NK-92 (cell line): ENCODE results near the gene STARD10.

Experiments used
- DNase-seq: peaks from one replicate; lab custom pipeline; 2025; ENCODE audit not compliant: unreplicated experiment; lab: John Stamatoyannopoulos, UW

STARD10 gene

DNA sequence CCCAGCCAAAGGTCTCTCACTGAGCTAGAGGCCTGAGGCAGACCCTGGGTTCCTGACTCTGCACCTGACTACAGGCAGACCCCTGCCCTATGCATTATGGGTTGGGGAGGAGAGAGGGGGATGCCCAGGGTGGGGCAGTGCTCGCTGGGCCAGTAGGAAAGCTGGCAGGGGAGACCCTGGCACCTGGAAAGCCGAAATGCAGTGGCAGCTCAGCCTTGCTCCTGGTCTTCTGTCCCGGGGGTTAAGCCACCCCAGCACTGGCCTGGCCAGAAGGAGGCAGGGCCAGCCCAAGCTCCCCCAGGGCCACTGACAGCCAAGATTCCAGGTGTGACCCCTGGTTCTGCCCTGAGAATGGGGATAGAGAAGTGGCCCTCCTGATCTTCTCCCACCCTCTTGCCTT is 47.0 kb downstream of the STARD10 start:
- DNase-seq: no peak

DNA sequence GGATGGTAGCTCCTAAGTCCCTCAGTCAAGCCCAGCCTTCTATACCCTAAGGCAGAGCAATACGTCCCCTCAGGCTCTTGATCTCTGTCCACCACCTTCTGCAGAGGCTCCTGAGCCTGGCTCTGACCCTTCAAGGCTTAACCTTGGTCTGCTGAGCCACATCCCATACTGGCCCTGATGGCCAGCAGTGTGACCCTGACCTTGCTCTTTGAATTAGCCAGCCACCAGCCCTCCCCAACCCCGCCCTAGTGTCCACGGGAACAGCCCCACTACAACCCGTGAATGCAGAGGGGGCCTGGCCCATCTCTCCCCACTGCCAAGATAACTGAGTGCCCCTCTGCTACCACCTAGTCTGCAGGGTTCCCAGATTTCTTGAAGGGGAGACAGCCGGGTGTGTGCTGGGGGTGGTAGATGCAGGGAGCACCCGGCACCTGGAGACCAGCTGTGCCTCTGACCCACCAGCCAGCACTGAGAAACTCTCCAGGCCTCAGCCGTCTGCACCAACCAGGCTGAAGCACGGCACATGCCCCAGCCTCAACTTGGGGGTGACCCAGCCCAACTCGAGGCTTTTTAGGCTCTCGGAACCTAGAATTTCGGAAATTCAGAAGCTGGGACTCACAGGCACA is 47.8 kb downstream of the STARD10 start:
- DNase-seq: no peak

DNA sequence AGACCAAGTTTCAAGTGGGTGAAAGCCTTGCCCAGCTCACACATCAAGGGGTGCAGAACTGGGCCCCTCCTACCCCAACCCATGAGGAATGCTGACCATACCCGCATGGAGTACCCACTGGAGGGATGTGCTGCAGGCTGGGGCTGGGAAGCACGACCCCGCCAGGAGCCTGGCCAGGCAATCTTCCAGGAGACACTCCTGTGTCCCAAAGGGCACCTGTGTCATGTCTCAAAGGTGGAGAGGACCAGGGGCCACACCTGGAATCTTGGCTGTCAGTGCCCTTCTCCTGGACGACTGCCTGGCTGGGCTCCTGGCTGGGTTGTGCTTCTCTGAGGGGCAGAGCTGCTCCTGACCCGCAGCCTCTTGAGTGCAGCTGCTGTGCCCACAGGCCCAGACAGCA is 48.3 kb downstream of the STARD10 start:
- DNase-seq: no peak

DNA sequence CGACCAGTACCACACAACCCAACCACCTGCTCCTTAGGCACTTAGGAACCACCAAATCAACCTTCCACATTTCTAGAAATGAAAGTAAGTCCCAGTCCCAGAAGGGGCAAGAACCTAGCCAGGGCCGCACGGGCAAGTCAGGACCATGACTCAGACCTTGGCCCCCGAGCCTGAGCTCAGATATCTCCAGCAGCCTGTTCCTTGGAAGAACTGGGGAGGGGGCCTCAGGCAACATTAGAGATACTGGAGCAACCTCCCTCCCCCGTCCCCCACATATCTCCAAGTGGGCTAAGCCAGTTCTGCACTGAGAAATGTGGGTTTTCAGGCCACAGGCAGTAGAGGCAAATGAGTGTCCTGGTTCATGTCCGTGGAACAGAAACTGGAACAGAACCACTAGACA is 49.4 kb downstream of the STARD10 start:
- no peak for DNase-seq

DNA sequence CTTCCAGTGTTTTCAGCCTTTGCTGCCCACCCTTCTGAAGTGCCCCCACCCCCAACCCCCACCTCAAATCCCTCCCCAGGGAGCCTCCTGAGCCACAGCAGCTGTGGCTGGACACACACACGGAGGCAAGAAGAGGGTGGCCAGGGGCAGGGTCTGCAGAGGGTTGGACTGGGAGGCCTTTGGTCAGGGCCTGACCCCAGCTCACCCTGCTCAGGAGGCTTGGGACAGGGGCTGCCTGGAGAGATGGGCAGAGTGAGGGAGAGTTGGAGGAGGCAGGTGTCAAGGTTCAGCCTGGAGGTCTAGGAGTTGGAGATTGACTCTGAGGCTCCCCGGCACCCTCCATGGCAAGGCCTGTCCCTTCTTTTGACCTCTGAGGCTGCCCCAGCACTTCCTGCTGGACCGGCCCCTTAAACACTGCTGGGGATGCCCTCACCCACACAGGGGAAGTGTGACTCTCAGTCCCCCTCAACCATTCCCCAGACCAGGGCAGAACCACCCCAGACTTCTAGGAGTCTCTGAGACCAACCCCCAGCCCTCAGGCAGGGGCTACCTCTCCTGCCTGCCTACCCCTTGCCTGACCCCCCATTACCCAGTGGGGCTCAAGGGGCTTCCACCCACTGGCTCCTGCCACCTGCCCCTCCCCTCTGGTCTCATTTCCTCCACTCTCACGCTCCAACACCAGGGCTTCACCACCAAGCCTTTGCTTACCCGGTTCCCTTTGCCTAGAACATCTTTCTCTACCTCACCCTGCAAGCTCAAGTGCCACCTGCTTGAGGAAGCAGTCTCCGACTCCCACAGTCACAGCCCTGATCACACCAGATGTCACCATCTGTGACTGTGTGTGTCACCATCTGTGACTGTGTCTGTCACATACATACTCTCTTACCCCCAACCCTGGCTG is 50.3 kb downstream of the STARD10 start:
- DNase-seq: no peak

DNA sequence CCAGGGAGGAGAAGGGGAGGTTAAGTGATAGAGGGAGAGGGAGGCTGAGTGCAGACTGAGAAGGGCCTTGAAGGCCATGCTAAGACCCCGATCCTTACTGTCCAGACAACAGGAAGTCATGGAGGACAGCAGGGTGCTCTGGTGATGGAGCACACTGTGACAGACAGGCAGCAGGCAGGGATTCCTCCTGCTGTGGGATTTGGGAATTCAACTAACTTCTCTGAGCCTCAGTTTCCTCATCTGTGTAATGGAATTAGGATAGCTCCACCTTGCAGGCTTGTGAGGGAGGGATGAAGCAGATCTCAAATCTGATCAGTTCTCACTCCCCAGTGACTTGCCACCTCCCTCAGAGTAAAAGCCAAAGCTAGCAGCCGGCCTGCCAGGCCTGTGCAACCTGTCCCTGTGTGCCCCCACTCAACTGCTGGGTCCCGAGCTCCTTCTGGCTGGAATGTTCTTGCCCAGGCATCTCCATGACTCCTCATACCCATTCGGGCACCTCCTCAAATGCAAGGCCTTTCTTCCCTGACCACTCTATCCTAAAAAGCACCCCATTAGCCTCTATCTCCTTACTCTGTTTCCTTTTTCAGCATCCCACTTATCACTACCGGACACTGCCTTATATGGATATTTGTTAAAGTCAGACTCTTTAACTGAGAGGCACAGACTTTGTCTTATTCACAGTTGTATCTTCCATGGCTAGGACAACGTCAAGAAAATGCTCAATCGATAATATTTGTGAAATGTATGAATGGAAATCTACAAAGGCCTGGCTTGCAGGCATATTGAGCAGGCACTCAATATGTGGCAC is 51.1 kb downstream of the STARD10 start:
- DNase-seq: no peak

DNA sequence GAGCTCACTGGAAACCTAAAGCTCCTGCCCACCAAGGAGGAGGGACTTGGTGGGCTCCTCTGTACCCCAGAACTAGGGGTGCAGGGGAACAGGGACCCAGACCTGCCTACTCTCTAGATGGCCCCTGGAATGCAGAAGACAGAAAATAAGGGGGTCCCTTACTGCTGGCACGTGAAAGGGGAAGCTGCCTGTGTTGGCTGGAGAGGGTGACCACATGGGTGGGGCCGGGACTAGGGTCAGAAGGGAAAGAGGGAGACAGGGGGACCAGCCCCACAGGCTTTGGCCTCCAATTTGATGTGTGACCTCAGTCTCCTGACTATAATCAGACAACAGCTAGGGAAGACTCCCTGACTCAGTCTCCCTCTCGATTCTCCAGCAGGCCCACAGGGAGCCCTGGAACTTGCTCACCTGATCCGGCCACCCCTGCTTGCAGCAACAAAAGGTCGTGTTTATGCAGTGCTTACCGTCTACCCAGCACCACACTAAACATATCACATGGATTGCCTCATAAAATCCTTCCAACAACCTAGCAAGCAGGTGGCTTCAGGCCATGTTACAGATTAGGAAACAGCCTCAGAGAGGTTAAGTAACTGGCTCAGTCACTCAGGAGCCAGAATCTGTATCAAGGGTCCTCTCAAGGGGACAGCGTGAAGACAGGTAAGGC is 51.9 kb downstream of the STARD10 start:
- no peak for DNase-seq

DNA sequence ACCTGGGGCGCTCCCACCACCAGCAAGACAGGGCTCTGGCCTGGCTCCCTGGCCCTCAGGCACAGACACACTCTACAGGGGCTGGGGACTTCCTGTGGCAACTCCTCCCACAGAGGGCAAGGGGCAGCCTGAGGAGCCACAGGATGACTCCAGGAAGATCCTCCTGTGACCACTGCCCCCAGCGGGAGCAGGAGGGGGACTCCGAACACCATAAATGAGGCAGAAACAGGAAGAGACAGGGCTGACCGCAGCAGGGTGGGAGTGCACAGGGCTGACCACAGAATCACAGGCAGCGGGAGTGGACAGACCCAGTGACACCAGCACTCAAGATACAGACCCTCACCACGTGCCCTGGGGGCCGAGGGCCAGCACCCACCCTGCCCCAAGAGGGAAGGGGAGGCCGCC is 52.4 kb downstream of the STARD10 start:
- no peak for DNase-seq

DNA sequence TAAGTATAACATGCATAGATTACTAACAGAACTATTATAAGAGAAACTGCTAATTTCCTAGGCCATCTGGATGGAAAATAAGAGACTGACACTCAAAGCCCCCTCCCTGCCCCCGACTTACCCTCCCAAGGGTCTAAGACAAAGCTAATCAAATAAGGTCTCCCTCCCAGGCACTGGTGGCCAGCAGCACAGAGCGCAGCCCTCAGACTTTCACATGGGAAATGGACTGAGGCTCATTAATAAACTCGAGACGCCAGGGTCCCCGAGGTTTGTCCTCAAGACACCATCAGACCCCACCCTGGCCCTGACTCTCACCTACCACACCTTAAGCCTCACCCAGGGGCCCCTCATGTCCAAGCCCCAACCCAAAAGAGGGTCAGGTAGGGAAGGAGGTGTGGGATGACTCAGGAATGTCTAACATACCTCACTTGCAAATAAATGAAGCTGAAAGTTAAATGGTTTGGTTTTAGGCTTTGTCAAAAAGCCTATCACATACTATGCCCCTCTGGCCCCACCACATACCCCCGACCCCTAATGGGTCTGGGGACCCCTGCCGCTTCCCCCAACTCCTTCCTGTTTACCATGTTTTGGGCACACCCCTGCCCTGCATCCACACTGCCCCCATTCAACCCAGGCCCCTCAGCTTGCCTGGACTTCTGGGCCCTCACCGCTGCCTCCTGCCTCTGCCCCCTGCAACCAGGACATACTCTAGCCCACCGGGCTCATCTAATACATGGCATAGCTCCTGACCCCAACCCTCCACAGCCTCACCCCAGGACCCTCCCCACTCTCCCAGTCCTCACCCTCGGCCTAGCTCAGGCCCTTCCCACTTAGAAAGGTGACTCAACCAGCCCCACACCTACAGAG is 53.1 kb downstream of the STARD10 start:
- no peak for DNase-seq

DNA sequence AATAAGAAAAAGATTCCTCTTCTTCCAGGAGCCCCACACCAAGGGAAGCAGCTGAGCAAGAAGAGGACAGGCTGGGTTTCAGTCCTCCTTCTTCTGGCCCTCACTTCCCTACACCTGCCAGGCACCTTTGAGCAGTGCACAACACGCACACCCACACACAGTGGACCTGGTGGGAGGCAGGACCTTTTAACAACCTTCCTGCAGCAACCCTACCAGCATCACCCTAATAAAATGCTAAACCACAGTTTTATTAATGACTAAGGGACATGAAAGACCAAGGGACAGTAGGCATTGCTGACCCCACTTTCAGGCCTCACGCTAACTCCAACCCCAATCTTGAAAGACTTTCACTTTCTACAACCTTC is 53.8 kb downstream of the STARD10 start:
- DNase-seq: no peak

DNA sequence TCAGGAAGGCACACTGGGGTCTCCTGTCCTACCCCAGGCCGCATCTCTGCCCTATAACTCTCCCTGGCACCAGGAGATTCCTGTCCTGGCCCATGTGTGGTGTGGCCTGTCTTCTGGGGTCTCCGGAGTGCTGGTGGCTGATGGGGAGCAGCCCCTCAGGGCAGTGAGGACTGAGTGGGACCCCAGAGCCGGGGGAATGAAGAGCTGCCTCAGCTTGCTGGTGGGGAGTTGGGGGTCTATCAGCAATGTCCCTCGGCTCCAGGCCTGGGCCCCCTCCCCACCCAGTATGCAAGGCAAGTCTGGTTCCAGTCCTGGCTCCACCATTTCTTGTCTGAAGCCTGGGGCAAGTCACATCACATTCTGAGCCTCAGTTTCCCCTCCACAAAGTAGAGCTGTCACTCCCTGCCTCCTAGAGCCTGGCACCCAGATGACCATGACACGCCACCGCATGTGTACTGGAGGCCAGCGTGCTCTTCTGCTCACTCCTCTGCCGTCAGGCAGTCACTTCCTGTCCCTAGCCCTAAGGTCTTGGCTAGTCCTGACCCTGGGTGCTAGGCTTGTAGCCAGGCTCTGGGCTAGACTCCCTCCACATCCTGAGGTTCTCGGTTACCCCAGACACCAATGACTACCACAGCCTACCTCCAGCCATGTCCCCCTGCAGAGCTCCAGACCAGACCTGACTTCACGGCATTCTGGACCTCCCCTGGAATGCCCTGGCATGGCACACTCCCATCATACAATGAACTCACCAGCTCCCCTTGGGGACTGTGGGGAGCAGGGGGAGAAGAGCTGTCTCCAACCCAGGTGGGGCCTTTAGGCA is 54.4 kb downstream of the STARD10 start:
- no peak for DNase-seq

DNA sequence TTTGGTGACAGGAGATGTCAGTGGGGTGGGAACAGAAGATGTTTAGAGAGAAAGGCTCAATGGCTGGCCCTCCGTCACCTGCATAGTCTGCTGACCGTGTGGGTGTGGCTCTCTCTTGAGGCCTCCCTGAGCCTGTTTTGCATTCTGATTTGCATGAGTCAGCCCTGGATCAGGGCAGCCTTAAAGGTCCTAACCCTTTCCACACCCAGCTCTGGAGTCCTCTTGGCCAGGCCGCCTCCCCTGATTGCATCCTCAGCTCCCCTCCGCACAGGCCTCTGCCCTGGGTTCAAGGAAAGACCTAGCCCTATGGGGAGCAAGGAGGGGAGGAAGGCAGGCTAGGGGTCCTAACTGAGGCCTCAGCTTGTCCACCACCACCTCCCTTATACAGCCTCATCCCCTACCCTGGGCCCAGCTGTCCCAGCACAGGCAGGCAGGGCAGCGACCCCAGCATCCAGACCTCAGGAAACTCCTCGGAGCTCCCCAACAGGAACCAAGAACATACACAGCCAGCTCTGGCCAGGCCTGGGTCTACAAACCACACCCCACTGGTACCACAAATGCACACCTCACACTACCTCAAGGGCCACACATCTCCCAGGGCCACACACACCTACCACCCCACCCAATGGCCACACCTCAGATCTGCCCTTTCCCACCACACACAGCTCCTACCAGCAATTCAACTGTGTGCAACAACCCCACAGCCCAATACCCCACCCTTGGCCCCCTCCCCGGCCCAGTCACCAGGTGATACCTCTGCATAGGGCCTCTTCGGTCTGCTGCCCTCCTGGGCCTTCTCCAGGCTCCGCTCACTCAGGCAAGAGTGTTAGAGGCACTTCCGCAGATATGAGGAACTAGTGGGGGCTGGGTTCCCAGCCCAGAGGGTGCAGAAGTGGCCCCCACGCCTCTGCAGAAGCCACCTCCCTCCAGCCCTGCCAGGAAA is 55.4 kb downstream of the STARD10 start:
- no peak for DNase-seq

DNA sequence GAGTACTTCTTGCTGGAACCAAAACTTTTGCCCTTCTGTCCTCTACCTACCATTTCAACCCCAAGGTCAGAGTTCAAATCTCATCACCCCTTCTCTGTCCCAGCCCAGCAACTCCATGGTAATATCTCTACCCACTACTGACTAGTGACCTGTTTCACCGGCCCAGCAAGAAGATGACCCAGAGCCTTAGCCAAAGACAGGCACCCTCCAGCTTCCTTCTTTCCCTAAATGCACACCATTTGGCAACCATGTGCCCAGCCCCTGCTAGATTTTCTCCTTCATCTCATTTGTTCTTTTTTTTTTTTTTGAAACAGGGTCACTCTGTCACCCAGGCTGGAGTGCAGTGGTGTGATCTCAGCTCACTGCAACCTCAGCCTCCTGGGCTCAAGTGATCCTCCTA is 56.5 kb downstream of the STARD10 start:
- DNase-seq: no peak

DNA sequence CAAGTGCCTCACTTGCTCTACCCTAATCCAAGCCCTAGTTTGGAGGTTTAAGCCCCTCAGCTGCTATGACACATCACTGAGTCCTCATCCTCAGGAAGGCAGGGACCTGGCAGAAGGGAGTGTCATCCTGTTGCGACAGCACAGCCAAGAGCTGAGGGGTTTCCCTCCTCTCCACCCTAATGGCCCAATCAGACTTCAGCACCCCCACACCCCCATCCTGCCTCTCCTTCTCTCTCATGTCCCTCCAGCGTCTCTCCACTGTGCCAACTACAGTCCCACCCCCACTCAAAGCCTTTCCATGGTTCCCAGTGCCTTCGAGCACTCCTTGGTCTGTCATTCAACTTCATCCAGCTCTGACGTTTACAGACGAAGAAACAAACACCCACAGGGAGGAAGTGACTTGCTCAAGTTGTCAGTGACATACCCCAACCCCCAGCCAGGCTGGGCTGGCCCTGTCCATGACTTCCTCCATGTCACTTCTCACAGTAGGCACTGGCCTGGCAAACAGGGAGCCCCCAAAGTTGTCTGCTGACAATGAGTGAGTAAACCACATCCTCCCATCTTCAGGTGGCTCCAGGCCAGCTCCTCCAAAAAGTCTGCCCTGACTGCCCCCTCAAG is 57.3 kb downstream of the STARD10 start:
- DNase-seq: peak; percentile 28

DNA sequence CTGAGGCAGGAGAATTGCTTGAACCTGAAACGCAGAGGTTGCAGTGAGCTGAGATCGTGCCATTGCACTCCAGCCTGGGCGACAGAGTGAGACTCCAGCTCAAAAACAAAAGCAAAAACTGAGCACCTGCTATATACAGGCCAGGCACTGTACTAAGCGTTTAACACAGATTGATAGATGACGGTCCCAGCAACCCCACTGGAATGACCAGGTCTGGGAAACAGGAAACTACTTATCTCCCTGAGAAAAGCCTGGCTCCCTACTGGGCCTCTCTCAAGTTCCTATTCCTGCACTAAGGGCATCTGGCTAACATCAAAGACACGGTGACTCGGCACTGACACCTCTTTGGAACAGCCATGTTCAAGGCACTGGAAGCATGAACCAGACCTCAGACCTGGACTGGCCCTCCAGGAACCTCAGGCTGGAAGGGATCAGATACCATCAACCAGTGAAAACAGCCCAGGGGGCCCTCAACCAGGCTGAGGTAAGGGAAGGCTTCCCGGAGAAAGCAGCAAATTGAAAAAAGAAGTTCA is 58.3 kb downstream of the STARD10 start:
- no peak for DNase-seq

DNA sequence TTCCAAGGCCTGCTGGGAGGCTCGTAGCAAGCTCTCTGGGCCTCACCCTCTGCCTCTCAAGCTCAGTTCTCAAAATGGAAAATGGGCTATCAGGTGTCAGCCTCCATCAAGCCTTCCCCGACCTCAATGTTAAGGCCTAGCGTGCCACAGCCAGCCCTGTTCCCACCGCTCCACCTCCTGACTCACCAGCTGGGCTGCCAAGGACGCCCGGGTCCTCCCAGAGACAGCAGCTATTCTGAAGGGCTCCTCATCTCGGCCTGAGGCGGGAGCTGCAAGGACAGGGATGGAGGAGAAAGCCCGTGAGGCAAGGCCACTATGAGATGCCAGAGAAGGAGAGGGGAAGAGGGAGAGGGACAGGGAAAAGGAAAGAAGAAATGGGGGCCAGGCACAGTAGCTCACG is 61.5 kb downstream of the STARD10 start:
- no peak for DNase-seq

DNA sequence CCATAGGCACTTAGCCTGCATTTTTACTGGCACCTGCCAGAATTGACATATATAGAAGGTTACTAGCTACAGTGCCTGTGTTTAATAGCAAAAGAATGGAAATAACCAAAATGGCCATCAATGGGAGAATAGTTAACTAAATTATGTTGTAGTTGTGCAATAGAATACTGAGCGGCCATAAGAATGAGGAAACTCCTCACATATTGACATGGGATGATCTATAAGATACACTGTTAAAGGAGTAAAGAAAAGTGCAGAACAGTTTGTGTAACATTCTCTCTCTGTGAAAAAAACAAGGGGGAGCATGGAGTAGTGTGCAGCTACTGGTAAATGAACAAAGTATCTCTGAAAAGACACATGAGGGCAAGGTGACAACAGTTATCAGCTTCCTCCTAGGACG is 63.1 kb downstream of the STARD10 start:
- DNase-seq: no peak

DNA sequence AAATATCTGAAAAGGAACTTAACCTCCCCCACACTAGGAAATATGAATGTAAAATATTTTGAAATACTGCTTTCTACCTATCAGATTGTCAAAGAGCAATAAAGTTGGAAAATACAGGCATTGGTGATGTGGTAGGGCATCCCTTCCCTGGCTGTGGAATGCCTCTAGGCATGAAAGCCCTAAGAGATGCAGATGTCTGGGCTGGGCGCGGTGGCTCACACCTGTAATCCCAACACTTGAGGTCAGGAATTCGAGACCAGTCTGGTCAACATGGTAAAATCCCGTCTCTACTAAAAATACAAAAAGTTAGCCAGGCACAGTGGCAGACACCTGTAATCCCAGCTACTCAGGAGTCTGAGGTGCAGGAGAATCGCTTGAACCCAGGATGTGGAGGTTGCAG is 63.6 kb downstream of the STARD10 start:
- DNase-seq: no peak
